Dedifferentiated amniotic fluid mesenchymal stem cell (primary cell): Measurements from ENCODE around the gene TTC3.
"Not testable (repeated sequence)": the region's sequence is repeated elsewhere in the genome, so short reads cannot be mapped to it uniquely, and the experiment has no call there.

Experiments
- DNase-seq: peaks from one replicate; pipeline ENCODE4 v3.0.0-alpha.2; 2016; ENCODE audit errors: extremely low spot score

The TTC3 gene

GRCh38 chr21:37220981-37221664 lies 148.1 kb downstream of the TTC3 start:
- peak; percentile 82 for DNase-seq

- DNase-seq: not testable (repeated sequence)
These were observed 149.2 kb downstream of the TTC3 start for GRCh38 chr21:37222248-37222647.

GRCh38 chr21:37223804-37224345 lies 150.8 kb downstream of the TTC3 start:
- DNase-seq: no peak

GRCh38 chr21:37224861-37225839 lies 152.1 kb downstream of the TTC3 start:
- DNase-seq: no peak

GRCh38 chr21:37226041-37226920 lies 153.2 kb downstream of the TTC3 start:
- DNase-seq: no peak

- no peak for DNase-seq
These were observed 154.3 kb downstream of the TTC3 start for GRCh38 chr21:37227071-37228002.

- DNase-seq: no peak
These were observed 154.9 kb downstream of the TTC3 start for GRCh38 chr21:37228003-37228400.

GRCh38 chr21:37230632-37231248 lies 157.7 kb downstream of the TTC3 start:
- DNase-seq: no peak

GRCh38 chr21:37231249-37231645 lies 158.2 kb downstream of the TTC3 start:
- DNase-seq: no peak

- no peak for DNase-seq
These were observed 158.6 kb downstream of the TTC3 start for GRCh38 chr21:37231671-37232070.

- DNase-seq: no peak
These were observed 159.4 kb downstream of the TTC3 start for GRCh38 chr21:37232274-37233018.

GRCh38 chr21:37233551-37234146 lies 160.6 kb downstream of the TTC3 start:
- no peak for DNase-seq

- no peak for DNase-seq
These were observed 164.3 kb downstream of the TTC3 start for GRCh38 chr21:37237346-37237745.

GRCh38 chr21:37237764-37238163 lies 164.7 kb downstream of the TTC3 start:
- no peak for DNase-seq

- no peak for DNase-seq
These were observed 167.9 kb downstream of the TTC3 start for GRCh38 chr21:37240978-37241377.

GRCh38 chr21:37241426-37241825 lies 168.4 kb downstream of the TTC3 start:
- no peak for DNase-seq

- DNase-seq: no peak
These were observed 170.9 kb downstream of the TTC3 start for GRCh38 chr21:37243961-37244360.

GRCh38 chr21:37244501-37245095 lies 171.5 kb downstream of the TTC3 start:
- no peak for DNase-seq

GRCh38 chr21:37245151-37245550 lies 172.1 kb downstream of the TTC3 start:
- DNase-seq: no peak
